WI38 (cell line): ENCODE results near the gene ZNF273.
"Not testable (repeated sequence)": the region's sequence is repeated elsewhere in the genome, so short reads cannot be mapped to it uniquely, and the experiment has no call there.

Experiments
- H3K4me3 ChIP-seq: 2 replicates; pipeline ENCODE4 v1.5.1; 2011; ENCODE audit warnings: low read depth, mild to moderate bottlenecking, control low read depth, low read length
- CTCF ChIP-seq: IDR thresholded peaks from 2 replicates; pipeline ENCODE4 v1.5.1; 2012; ENCODE audit warnings: low read depth, mild to moderate bottlenecking, control low read depth, low read length

The ZNF273 gene

DNA sequence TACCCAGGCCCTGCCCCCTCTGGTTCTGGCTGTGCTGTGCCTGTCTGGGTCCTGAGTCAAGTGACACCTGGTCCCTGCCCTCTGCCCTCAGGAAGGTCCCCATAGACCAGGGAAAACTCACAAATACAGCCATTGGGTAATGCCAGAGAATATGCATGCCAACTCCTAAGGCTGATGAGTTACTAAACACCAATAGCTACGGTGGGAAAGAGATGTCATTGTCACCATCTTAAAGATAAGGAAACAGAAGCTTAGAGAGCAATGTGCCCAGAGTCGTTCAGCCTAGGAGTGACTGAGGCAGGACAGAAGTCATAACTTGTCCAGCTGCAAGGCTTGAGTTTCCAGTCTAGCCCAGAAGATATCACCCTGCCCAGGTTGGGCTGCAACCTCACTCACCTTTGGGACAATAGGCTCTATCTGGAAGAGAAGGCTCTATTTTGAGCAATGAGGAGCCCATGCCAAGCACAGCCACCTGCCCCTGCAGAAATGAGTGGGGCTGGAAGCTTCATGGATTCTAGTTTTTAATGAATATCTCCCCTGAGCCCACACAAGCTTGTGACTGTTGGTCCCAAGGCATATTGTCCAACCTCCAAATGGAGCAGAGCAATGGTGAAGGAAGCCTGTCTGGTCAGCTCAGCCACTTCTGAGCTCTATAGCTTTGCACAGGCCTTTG lies 42.6 kb downstream of the ZNF273 start:
- no peak overlapping the region for H3K4me3 ChIP-seq
- no peak for TF ChIP-seq CTCF

GRCh38 chr7:64946772-64947171 lies 43.7 kb downstream of the ZNF273 start:
- TF ChIP-seq CTCF, result no peak
- H3K4me3 ChIP-seq, result no peak overlapping the region

- TF ChIP-seq CTCF, result no peak
- H3K4me3 ChIP-seq, result no peak overlapping the region
Measured at GRCh38 chr7:64947252-64948000, 44.4 kb downstream of the ZNF273 start.

DNA sequence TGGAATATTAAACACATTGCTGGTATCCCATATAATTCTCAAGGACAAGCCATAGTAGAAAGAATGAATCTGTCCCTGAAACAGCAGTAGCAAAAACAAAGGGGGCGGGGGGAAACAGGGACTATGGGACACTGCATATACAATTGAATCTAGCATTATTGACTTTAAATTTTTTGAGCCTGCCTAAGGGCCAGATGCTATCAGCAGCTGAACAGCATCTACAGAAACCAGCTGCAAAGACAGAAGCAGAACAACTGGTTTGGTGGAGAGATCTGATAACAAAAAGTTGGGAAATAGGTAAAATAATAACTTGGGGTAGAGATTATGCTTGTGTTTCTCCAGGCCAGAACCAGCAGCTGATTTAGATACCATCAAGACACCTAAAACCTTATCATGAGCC lies 45.7 kb downstream of the ZNF273 start:
- not testable (repeated sequence) for H3K4me3 ChIP-seq

GRCh38 chr7:64950673-64951072 lies 47.6 kb downstream of the ZNF273 start:
- H3K4me3 ChIP-seq, result not testable (repeated sequence)

DNA sequence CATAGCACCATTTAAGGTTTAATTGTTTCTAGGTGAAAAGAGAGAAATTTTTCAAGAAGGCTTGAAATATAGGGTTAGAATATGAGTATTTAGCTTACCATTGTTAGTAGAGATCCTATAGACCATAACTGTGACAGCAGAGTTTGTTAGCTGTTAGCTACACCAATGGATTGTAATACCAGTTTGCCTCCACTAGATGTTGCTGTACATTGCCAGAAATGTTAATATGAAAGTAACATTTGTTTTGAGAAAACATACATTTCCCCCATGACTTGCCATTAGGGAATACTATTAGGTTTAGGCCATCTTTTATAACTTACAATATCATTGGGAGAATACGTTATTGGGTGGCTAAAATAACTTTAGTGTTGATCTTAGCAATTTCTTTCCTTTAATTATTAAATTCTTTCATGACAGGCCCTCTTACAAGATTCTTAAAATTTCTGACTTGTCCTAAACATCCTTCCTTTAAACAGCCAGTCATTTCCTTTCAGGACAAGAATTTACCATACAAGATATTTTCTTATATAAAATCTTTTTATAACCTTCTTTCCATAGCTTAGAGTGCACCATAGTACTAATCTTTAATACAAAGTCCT lies 48.3 kb downstream of the ZNF273 start:
- TF ChIP-seq CTCF, result peak; percentile 70; the same call in 1 of the 2 replicates
- H3K4me3 ChIP-seq, result no peak overlapping the region

DNA sequence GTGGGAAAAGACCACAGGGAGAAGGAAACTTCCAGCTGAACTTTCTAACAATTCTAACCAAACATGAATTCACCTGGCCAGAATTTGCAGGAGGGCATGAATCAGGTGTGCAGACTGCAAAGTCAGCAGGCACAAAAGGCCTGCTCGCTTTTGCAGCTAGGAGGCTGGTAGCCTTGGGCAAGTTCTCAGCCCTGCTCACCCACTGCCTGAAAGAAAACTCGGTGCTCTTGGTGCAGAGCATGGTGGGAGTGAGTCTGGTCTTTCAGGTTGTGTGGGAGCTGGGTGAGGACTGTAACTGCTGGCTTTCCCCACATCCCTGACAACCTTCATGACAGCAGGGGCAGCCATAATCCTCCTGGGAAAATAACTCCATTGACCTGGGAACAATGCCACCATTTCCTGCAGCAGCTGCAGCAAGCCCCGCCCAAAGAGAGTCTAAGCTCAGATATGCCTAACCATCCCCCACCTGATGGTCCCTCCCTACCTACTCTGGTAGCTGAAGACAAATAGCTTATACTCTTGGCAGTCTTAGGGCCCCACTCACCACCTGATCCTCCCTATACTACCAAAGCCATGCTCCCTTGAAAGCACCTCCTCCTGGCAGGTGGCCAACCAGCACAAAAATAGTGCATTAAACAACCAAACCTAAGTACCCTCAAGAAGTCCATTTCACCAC lies 56.1 kb downstream of the ZNF273 start:
- TF ChIP-seq CTCF, result no peak
- no peak overlapping the region for H3K4me3 ChIP-seq

GRCh38 chr7:64965594-64965993 lies 62.5 kb downstream of the ZNF273 start:
- H3K4me3 ChIP-seq, result no peak overlapping the region
- TF ChIP-seq CTCF, result no peak
